ENCODE data around the gene ZBTB20. TPM values are rescaled to one million over a fixed set of nuclear protein-coding genes. Genes with fewer than 3 reads are reported as not detected.

ZBTB20 gene
- total and polyA plus RNA-seq, 10 of the 15 experiments (the other 5 are each of a cell fraction or from before 2014, with no cell fraction given) = 0.20 to 5.5 (median 2.2) TPM

DNA sequence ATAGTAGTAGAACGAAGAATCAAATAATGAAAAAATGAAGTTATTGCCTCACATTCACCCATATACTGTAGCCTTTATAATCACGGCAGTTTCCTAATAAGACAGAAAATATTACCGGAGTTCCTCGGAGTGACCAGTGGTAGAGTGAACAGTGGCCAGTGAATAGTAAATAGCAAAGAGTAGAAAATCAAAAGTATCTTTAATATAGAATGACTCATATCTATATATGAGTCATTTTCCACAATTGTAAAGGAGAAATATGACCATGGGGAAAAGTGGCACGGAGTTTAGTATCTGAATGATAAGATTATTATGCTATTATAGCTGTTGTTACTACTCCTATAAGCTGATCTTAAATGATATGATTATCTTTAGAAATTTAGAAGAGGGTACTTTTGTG is 38.5 kb downstream of the ZBTB20 start:
- Histone ChIP-seq H2AFZ (ENCODE audit: control insufficient read depth, low read depth, low read length) (no peak overlapping the region), H3K9me3 (replicated peaks; ENCODE audit: control insufficient read depth, insufficient read depth, low read length) (no peaks in the 10 kb centered on the region), H3K4me2 (ENCODE audit: control insufficient read depth, insufficient read depth) (no peak overlapping the region), H3K4me3 (no peak overlapping the region), H3K27me3 (replicated peaks in 1 of 2; ENCODE audit: control insufficient read depth in 2 of 2, insufficient read depth in 2 of 2, low read length in 1 of 2) (no peaks in the 10 kb centered on the region), H3K9ac (ENCODE audit: control insufficient read depth, insufficient read depth, low read length) (no peak overlapping the region), H3K79me2 (ENCODE audit: control insufficient read depth, insufficient read depth, low read length) (no peaks in the 10 kb centered on the region), H4K20me1 (ENCODE audit: control insufficient read depth, insufficient read depth) (no peaks in the 10 kb centered on the region), H3K27ac (ENCODE audit: control insufficient read depth, insufficient read depth) (no peak overlapping the region), H3K4me1 (ENCODE audit: control insufficient read depth, insufficient read depth, low read length) (no peaks in the 10 kb centered on the region), H3K36me3 (ENCODE audit: control insufficient read depth in 2 of 2, insufficient read depth in 2 of 2, low read length in 1 of 2) (no peaks in the 10 kb centered on the region)
- SMC1A ChIA-PET (ENCODE audit: uncharacterized antibody, unreplicated experiment) = no interaction called here
- no peak for DNase-seq (ENCODE audit: low read depth, low spot score)
- POLR2A ChIA-PET = interaction anchor here (0.6 kb wide), 1 partner anchor 786 kb away, joined by 3 read pairs; no protein-coding TSS in a partner anchor
- no peak for FAIRE-seq
- CTCF ChIA-PET = no interaction called here
- RAD21 ChIA-PET (ENCODE audit: unreplicated experiment) = no interaction called here
- in situ Hi-C loops (cut with MboI) = no loop called here
- no peak for TF ChIP-seq HDGF (IDR thresholded peaks at IDR 0.05)
- TF ChIP-seq JUNB (IDR thresholded peaks at IDR 0.05) = 0 out of 2 replicates have a peak, but pooled peaks have one; percentile 17
- BruUV-seq (replicated peaks) = no TSS peak
- no peak for ATAC-seq
- WGBS (ENCODE audit: insufficient coverage, insufficient replicate concordance, low lambda C conversion rate, missing lambda C conversion rate) = 87% methylated on average over 5 of the region's 5 CpGs
- intact Hi-C loops (cut with micrococcal nuclease; ENCODE audit: unreplicated experiment) = no loop called here

DNA sequence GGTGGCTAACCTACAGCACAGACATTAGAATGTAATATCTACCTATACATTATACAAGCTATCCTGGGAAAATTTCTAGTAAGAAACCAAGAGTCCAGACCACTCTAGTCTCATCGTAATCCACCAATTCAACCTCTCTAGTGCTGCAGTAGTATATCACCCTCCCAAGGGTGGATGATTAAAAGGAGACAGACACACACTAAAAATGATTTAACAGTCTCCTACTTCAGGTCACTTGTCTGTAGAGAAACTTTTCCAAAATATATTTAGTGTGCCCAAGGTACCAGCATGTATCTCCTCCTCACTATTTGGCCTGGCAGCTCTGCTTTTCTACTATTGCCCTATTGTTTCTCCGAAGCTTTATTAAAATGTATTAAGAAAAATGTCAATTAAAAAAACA is 45.0 kb downstream of the ZBTB20 start:
- no peaks in the 10 kb centered on the region for H4K20me1 ChIP-seq (ENCODE audit: control insufficient read depth, insufficient read depth)
- RAD21 ChIA-PET (ENCODE audit: unreplicated experiment) = no interaction called here
- no peak overlapping the region for H2AFZ ChIP-seq (ENCODE audit: control insufficient read depth, low read depth, low read length)
- intact Hi-C loops (cut with micrococcal nuclease; ENCODE audit: unreplicated experiment) (no loop called here), in situ Hi-C loops (cut with MboI) (no loop called here)
- H3K4me1 ChIP-seq (ENCODE audit: control insufficient read depth, insufficient read depth, low read length) = no peaks in the 10 kb centered on the region
- DNase-seq (ENCODE audit: low read depth, low spot score) (no peak), FAIRE-seq (no peak), ATAC-seq (no peak)
- no TSS peak for BruUV-seq (replicated peaks)
- POLR2A ChIA-PET = no interaction called here
- H3K27ac ChIP-seq (ENCODE audit: control insufficient read depth, insufficient read depth) = no peak overlapping the region
- H3K27me3 ChIP-seq (replicated peaks in 1 of 2; ENCODE audit: control insufficient read depth in 2 of 2, insufficient read depth in 2 of 2, low read length in 1 of 2) = no peaks in the 10 kb centered on the region
- H3K36me3 ChIP-seq (ENCODE audit: control insufficient read depth in 2 of 2, insufficient read depth in 2 of 2, low read length in 1 of 2) = no peaks in the 10 kb centered on the region
- CTCF ChIA-PET = interaction anchor here (0.8 to 2.6 kb wide), 6 partner anchors 9 to 589 kb away, joined by 3 to 11 read pairs (median 5); no protein-coding TSS in a partner anchor
- no peak overlapping the region for H3K9ac ChIP-seq (ENCODE audit: control insufficient read depth, insufficient read depth, low read length)
- SMC1A ChIA-PET (ENCODE audit: uncharacterized antibody, unreplicated experiment) = interaction anchor here (1.3 to 3.1 kb wide), 4 partner anchors 9 to 64 kb away, joined by 4 to 15 read pairs (median 5); no protein-coding TSS in a partner anchor
- no peak overlapping the region for H3K4me3 ChIP-seq
- 100% methylated on average over 2 of the region's 2 CpGs for WGBS (ENCODE audit: insufficient coverage, insufficient replicate concordance, low lambda C conversion rate, missing lambda C conversion rate)
- no peaks in the 10 kb centered on the region for H3K79me2 ChIP-seq (ENCODE audit: control insufficient read depth, insufficient read depth, low read length)
- H3K9me3 ChIP-seq (replicated peaks; ENCODE audit: control insufficient read depth, insufficient read depth, low read length) = no peaks in the 10 kb centered on the region
- H3K4me2 ChIP-seq (ENCODE audit: control insufficient read depth, insufficient read depth) = no peak overlapping the region
- TF ChIP-seq KDM1A (IDR thresholded peaks at IDR 0.05; ENCODE audit: borderline replicate concordance) (no peak), NFYA (IDR thresholded peaks at IDR 0.05; ENCODE audit: borderline replicate concordance, low read depth, low read length) (no peak), SIN3A (IDR thresholded peaks at IDR 0.05; ENCODE audit: low read depth, low read length) (no peak)
- TF ChIP-seq, protein P1, sequence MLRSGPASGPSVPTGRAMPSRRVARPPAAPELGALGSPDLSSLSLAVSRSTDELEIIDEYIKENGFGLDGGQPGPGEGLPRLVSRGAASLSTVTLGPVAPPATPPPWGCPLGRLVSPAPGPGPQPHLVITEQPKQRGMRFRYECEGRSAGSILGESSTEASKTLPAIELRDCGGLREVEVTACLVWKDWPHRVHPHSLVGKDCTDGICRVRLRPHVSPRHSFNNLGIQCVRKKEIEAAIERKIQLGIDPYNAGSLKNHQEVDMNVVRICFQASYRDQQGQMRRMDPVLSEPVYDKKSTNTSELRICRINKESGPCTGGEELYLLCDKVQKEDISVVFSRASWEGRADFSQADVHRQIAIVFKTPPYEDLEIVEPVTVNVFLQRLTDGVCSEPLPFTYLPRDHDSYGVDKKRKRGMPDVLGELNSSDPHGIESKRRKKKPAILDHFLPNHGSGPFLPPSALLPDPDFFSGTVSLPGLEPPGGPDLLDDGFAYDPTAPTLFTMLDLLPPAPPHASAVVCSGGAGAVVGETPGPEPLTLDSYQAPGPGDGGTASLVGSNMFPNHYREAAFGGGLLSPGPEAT (IDR thresholded peaks at IDR 0.05; ENCODE audit: low read depth) = no peak
- TF ChIP-seq, protein P2, sequence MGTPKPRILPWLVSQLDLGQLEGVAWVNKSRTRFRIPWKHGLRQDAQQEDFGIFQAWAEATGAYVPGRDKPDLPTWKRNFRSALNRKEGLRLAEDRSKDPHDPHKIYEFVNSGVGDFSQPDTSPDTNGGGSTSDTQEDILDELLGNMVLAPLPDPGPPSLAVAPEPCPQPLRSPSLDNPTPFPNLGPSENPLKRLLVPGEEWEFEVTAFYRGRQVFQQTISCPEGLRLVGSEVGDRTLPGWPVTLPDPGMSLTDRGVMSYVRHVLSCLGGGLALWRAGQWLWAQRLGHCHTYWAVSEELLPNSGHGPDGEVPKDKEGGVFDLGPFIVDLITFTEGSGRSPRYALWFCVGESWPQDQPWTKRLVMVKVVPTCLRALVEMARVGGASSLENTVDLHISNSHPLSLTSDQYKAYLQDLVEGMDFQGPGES (IDR thresholded peaks at IDR 0.05) = no peak
- TF ChIP-seq, protein P3, sequence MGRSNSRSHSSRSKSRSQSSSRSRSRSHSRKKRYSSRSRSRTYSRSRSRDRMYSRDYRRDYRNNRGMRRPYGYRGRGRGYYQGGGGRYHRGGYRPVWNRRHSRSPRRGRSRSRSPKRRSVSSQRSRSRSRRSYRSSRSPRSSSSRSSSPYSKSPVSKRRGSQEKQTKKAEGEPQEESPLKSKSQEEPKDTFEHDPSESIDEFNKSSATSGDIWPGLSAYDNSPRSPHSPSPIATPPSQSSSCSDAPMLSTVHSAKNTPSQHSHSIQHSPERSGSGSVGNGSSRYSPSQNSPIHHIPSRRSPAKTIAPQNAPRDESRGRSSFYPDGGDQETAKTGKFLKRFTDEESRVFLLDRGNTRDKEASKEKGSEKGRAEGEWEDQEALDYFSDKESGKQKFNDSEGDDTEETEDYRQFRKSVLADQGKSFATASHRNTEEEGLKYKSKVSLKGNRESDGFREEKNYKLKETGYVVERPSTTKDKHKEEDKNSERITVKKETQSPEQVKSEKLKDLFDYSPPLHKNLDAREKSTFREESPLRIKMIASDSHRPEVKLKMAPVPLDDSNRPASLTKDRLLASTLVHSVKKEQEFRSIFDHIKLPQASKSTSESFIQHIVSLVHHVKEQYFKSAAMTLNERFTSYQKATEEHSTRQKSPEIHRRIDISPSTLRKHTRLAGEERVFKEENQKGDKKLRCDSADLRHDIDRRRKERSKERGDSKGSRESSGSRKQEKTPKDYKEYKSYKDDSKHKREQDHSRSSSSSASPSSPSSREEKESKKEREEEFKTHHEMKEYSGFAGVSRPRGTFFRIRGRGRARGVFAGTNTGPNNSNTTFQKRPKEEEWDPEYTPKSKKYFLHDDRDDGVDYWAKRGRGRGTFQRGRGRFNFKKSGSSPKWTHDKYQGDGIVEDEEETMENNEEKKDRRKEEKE (IDR thresholded peaks at IDR 0.05) = no peak
